Astrocyte (in vitro differentiated cells and primary cell): ENCODE measurements around the gene RBP3.

Experiments
- CTCF ChIP-seq: IDR thresholded peaks from 2 replicates; pipeline ENCODE4 v1.5.1; 2011; ENCODE audit warnings: low read depth, mild to moderate bottlenecking, inconsistent platforms, low read length, moderate library complexity; ENCODE audit not compliant: insufficient read depth
- EZH2 ChIP-seq: IDR thresholded peaks from 2 replicates; pipeline ENCODE4 v1.6.1; 2012; ENCODE audit warnings: mild to moderate bottlenecking, low read length, inconsistent platforms; ENCODE audit not compliant: insufficient read depth

GRCh38 chr10:47359101-47359500 is 10.9 kb downstream of the RBP3 start:
- TF ChIP-seq CTCF = no peak
- no peak for TF ChIP-seq EZH2
